Measurements from ENCODE around the gene PLXNA1. TPM values are rescaled to one million over a fixed set of nuclear protein-coding genes. Genes with fewer than 3 reads are reported as not detected.
A peak's percentile ranks its signal among the peaks of the same experiment; 100 is the strongest.

Gene PLXNA1
- total and polyA plus RNA-seq, 9 of the 15 experiments (the other 6 are each of a cell fraction or from before 2014, with no cell fraction given): 0.23 to 59.9 (median 16.8) TPM

DNA sequence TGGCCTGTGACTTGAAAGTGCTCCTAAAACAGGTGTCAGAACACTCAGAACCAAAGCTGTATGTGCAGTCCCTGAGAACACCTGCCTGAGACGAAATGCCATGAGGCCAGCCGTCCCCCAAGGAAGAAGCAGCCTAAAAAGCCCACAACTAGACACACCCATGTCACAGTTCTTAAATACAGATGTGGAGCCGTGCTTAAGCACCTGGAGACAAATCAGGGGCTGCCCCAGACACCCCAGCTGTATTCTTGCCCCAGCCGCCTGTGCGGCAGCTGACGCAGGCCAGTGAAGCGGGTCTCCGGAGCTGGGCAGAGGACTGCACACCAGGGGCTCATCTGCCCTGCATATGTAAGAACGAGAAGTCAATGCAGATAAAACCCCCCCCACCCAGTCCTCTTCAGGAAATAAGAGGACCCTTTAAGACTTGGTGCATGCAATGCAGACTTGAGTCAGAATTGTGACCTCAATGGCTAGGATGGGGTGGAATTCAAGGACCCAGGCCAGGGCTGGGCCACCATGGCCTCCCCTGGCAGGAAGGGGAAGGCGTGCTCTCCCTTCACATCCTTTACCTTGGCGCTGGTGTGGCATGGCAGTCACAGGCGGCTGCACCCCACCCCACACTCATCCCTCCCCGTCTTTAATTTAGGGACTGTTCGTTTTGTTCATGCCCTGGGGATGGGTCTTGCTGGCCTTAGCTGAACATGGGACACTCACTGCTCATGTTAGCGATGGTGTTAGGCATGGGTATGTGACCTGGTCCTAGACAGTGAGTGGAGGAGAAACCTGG lies 27.7 kb upstream of the PLXNA1 start:
- Histone ChIP-seq H3K9ac (ENCODE audit: insufficient read depth in 1 of 2, low read depth in 2 of 2, low read length in 2 of 2) (peak overlapping the region in 1 of 2 experiments; percentile 64; a peak in 1 of 4 replicates), H4K20me1 (replicated peaks; ENCODE audit: control insufficient read depth, insufficient read depth, low read length) (no peaks in the 10 kb centered on the region), H3K4me1 (replicated peaks in 1 of 2; ENCODE audit: control insufficient read depth in 2 of 2, insufficient read depth in 2 of 2, low read length in 2 of 2) (peaks cover 0 to 9% of the 10 kb centered on the region in 2 experiments; a peak in 2 of 5 replicates), H3K4me2 (ENCODE audit: insufficient read depth, low read length) (no peak overlapping the region), H3K9me1 (ENCODE audit: control insufficient read depth, insufficient read depth, low read length) (no peaks in the 10 kb centered on the region), H3K4me3 (no peak overlapping the region), H2AFZ (ENCODE audit: low read depth, low read length) (no peak overlapping the region), H3K36me3 (ENCODE audit: control insufficient read depth, insufficient read depth, low read length) (no peaks in the 10 kb centered on the region), H3K9me3 (replicated peaks; ENCODE audit: control insufficient read depth, insufficient read depth, low read depth, low read length) (no peaks in the 10 kb centered on the region), H3K27me3 (ENCODE audit: control insufficient read depth in 2 of 2, insufficient read depth in 2 of 2, low read length in 2 of 2) (no peaks in the 10 kb centered on the region), H3K79me2 (ENCODE audit: control insufficient read depth, insufficient read depth, low read length) (no peaks in the 10 kb centered on the region), H3K27ac (ENCODE audit: extremely low read depth, low read depth, low read length) (no peak overlapping the region)
- no peak for FAIRE-seq
- BruUV-seq (replicated peaks): no TSS peak
- CTCF ChIA-PET (ENCODE audit: low intra/inter-chr PET ratio): no interaction called here
- no peak for ATAC-seq
- POLR2A ChIA-PET: no interaction called here
- in situ Hi-C loops (cut with MboI): no loop called here
- WGBS (ENCODE audit: insufficient coverage, low coverage, missing lambda C conversion rate): 70% methylated on average over 8 of the region's 15 CpGs
- DNase-seq (ENCODE audit: extremely low read depth in 1 of 4, low spot score in 3 of 4): no peak
- intact Hi-C loops (cut with micrococcal nuclease): no loop called here
- no peak for TF ChIP-seq DIDO1 (tag; IDR thresholded peaks at IDR 0.05; ENCODE audit: low read depth)
- TF ChIP-seq, protein P1, sequence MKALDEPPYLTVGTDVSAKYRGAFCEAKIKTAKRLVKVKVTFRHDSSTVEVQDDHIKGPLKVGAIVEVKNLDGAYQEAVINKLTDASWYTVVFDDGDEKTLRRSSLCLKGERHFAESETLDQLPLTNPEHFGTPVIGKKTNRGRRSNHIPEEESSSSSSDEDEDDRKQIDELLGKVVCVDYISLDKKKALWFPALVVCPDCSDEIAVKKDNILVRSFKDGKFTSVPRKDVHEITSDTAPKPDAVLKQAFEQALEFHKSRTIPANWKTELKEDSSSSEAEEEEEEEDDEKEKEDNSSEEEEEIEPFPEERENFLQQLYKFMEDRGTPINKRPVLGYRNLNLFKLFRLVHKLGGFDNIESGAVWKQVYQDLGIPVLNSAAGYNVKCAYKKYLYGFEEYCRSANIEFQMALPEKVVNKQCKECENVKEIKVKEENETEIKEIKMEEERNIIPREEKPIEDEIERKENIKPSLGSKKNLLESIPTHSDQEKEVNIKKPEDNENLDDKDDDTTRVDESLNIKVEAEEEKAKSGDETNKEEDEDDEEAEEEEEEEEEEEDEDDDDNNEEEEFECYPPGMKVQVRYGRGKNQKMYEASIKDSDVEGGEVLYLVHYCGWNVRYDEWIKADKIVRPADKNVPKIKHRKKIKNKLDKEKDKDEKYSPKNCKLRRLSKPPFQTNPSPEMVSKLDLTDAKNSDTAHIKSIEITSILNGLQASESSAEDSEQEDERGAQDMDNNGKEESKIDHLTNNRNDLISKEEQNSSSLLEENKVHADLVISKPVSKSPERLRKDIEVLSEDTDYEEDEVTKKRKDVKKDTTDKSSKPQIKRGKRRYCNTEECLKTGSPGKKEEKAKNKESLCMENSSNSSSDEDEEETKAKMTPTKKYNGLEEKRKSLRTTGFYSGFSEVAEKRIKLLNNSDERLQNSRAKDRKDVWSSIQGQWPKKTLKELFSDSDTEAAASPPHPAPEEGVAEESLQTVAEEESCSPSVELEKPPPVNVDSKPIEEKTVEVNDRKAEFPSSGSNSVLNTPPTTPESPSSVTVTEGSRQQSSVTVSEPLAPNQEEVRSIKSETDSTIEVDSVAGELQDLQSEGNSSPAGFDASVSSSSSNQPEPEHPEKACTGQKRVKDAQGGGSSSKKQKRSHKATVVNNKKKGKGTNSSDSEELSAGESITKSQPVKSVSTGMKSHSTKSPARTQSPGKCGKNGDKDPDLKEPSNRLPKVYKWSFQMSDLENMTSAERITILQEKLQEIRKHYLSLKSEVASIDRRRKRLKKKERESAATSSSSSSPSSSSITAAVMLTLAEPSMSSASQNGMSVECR (CRISPR knock-in tag; IDR thresholded peaks at IDR 0.05): no peak
- TF ChIP-seq KAT7 (CRISPR knock-in tag; IDR thresholded peaks at IDR 0.05; ENCODE audit: borderline replicate concordance): no peak
- TF ChIP-seq PHF20 (IDR thresholded peaks at IDR 0.05; ENCODE audit: partially characterized antibody): no peak
- TF ChIP-seq, protein P2, sequence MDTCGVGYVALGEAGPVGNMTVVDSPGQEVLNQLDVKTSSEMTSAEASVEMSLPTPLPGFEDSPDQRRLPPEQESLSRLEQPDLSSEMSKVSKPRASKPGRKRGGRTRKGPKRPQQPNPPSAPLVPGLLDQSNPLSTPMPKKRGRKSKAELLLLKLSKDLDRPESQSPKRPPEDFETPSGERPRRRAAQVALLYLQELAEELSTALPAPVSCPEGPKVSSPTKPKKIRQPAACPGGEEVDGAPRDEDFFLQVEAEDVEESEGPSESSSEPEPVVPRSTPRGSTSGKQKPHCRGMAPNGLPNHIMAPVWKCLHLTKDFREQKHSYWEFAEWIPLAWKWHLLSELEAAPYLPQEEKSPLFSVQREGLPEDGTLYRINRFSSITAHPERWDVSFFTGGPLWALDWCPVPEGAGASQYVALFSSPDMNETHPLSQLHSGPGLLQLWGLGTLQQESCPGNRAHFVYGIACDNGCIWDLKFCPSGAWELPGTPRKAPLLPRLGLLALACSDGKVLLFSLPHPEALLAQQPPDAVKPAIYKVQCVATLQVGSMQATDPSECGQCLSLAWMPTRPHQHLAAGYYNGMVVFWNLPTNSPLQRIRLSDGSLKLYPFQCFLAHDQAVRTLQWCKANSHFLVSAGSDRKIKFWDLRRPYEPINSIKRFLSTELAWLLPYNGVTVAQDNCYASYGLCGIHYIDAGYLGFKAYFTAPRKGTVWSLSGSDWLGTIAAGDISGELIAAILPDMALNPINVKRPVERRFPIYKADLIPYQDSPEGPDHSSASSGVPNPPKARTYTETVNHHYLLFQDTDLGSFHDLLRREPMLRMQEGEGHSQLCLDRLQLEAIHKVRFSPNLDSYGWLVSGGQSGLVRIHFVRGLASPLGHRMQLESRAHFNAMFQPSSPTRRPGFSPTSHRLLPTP (IDR thresholded peaks at IDR 0.05; ENCODE audit: borderline replicate concordance, extremely low read depth, insufficient read length): no peak
- no peak for TF ChIP-seq BMI1 (IDR thresholded peaks at IDR 0.05; ENCODE audit: low read length)
- no peak for TF ChIP-seq RBM17 (IDR thresholded peaks at IDR 0.05; ENCODE audit: borderline replicate concordance, low read depth, low read length)
- no peak for TF ChIP-seq SRSF7 (optimal IDR thresholded peaks at IDR 0.05; ENCODE audit: low read depth, low read length)
- TF ChIP-seq CBX2 (IDR thresholded peaks at IDR 0.05; ENCODE audit: insufficient read depth, low read length, poor library complexity, severe bottlenecking): no peak
- no peak for TF ChIP-seq ARNT (IDR thresholded peaks at IDR 0.05)
- no peak for TF ChIP-seq CBFB (CRISPR knock-in tag; IDR thresholded peaks at IDR 0.05)

Measured in K562 (cell line).